22Rv1 (cell line): ENCODE measurements around the gene PLXNA4.

Experiments
- H3K27ac ChIP-seq: fragments of 450-650 bp; 2 replicates; pipeline ENCODE4 v1.5.1; 2017
- CTCF ChIP-seq: fragments of 450-650 bp; IDR thresholded peaks from 2 replicates; pipeline ENCODE4 v1.5.1; 2017; ENCODE audit warnings: mild to moderate bottlenecking
- ZFX ChIP-seq: fragments of 450-650 bp; IDR thresholded peaks from 2 replicates; pipeline ENCODE4 v1.6.1; 2017; ENCODE audit warnings: antibody characterized with exemption, borderline replicate concordance

The PLXNA4 gene

DNA sequence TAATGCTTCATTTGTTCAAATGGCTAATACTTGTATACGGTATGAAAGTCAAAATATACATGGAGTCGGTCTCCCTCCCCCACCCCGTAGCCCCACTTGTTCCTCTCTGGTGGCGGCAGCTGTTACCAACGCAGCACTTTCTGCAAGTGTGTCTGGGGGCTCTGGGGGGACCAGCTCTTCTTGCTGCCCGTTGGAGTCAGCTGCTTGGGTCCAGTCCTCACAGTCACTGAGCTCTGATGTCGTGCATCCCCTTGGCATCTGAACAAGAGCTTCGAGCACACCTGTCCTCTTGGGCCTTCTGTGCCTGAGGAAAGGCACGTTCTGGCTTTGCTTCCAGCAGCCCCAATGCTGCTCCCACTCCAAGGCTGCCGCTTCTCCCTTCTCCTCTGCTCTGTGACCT is 493.1 kb downstream of the PLXNA4 start:
- no peak overlapping the region for H3K27ac ChIP-seq
- TF ChIP-seq ZFX (no peak), CTCF (no peak)

- H3K27ac ChIP-seq = no peak overlapping the region
- TF ChIP-seq ZFX (no peak), CTCF (no peak)
Observed at GRCh38 chr7:132082394-132082793, 493.9 kb downstream of the PLXNA4 start.

GRCh38 chr7:132081686-132082085 is 494.6 kb downstream of the PLXNA4 start:
- no peak overlapping the region for H3K27ac ChIP-seq
- TF ChIP-seq ZFX (no peak), CTCF (no peak)

DNA sequence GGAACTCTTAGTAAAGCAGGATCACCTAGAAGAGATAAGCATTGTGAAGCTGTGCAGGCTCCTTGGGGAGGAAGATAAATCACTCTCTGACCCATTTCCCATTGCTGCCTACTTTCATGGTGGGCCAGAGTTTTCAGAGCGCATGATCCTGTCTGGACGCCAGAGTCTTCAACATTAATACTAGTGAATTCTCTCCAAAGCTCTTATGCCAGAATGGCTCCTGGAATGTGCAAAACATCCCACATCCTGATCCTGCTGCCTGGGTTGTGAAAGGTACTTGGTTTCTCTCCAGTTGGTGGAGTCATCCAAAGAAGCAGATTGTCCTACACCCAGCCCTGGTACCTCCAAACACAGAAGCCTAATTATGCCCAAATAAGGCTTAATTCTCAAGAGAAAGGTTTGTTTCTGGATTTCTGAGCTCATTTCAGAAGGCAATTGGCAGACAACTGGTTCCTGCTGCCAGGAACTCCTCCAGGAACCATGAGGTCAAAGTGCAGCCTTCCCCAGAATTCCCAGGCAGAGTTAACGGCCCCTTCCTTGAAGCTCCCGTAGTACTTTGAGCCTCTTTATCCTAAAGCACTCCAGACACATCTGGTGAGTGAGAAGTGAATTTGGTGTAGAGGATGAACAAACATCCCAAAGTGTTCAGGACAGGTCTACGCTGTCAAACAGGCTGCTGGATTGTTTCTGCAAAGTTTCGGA is 495.2 kb downstream of the PLXNA4 start:
- H3K27ac ChIP-seq = no peak overlapping the region
- no peak for TF ChIP-seq ZFX
- no peak for TF ChIP-seq CTCF

GRCh38 chr7:132080467-132080866 is 495.8 kb downstream of the PLXNA4 start:
- TF ChIP-seq CTCF = no peak
- no peak for TF ChIP-seq ZFX

DNA sequence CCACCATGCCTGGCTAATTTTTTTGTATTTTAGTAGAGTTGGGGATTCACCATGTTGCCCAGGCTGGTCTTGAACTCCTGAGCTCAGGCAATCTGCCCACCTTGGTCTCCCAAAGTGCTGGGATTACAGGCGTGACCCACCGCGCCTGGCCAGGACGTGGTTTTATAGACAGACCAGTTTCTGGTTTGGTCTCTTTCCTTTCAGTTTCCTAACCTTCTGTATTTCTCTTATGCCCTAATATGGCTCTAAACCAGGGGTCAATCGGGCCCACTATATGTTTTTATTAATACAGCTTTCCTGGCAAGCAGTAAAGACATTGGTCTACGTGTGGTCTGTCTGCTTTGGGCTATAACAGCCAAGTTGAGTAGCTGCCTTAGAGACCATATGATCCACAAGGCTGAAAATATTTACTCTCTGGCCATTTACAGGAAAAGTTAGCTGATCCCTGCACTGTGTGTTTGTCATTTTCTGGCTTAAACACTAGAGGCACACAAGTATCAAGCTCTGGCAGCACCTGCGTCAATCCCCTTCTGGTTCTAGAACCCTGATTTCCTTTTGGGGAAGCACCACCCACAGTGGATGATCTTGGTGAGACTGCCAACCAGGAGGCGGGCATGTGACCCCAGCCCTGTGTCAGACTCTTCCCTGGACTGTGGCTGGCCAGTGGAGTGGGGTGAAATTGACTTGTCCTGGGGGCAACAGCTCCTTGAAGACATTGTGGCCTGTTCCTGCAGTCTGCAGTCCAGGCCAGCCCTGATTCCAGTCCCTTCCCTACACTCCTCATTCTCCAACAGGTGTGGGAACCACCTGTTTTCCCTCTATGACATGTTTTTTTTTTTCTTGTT is 497.2 kb downstream of the PLXNA4 start:
- no peak for TF ChIP-seq ZFX
- no peak for TF ChIP-seq CTCF
- H3K27ac ChIP-seq = no peak overlapping the region

More at GRCh38 chr7:132080467-132080866, 495.8 kb downstream of the PLXNA4 start:
- H3K27ac ChIP-seq = no peak overlapping the region
